Stimulated activated CD4-positive, alpha-beta T cell treated with anti-CD3 and anti-CD28 coated beads, TNF-alpha, amount 100 ng/mL, for 4 hours (primary cell): Measurements from ENCODE around the gene MED10.

ENCODE experiments used
- DNase-seq, 3 experiments: peaks; one replicate each; pipeline ENCODE4 v3.0.0-alpha.2; 2020; ENCODE audit warnings: low read depth in 3 of 3

Gene MED10

DNA sequence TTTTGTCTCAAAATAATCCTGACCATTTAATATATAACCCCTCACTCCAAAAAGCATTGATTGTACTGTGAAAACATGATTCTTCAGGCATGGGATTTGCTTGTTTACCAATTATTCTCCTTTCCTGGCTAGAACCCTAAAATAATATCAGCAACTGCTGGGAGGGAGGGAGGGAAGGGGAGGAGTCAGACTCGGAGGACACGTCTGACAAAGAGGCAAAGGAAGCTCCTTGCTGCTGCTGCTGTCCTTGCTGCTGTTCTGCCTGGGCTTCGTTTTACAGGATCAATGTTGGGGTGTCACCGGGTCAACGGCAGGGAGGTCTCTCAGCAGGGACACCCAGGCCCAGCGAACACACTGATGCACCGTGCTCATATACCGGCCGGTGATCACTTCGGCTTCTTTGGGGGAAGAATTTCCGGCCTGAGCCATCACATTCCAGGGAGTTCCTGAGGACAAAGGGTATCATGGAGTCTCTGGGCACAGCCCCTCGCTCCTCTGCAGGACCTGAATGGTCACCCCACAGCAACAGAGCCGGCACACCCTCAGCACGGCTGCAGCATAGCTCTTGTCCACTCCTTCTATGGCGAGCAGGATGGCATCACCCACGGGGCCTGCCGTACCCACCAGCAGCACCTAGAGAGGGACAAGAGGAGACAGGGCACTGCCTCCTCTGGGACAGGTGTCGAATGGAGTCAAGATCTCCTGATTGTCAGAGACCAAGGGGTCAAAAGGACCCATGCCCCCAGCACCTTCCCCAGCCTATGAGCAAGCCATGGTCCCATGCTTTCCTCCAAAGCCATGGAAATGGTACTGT, 27.9 kb downstream of the MED10 start:
- DNase-seq: no peak

DNA sequence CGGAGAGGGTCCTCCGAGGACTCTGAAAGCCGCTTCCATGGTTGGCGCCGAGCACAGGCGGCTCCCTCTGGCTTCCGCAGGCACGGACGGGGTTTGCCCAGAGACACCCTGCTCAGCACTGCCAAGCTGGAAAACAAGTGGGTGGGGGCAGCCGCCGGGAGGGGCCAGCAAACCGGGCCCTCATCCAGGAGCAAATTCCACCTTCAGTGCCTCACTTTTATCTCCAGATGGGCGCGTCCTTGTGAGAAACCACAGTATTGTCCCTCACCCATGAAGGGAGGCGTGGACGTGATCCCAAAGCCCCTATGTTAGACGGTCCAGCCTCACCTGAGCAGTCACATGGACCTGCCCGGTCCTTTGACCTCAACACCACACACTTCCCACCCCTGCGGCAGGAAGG, 29.0 kb downstream of the MED10 start:
- DNase-seq: no peak

DNA sequence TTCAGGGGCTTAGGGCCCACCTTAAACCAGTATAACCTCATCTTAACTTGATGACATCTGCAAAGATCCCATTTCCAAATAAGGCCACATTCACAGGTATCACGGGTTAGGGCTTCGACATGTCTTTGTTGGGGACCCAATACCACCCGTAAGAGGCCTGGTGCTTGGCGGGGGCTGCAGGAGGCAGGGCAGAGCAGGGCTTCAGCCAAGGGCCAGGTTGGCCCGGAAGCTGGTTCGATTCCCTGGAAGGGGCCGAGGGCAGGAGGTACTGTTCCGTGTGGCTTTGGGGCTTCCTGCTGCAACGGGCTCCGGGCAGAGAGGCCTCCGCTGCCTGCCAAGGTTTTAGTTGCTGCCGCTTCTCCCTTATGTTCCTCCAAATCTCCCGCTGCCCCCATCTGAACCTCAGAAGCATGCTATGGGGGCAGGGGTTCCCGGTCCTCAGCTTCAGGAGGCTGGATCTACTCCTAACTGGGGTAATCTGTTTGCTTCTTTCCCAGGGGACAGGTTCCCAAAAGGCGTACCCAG, 29.8 kb downstream of the MED10 start:
- no peak for DNase-seq

DNA sequence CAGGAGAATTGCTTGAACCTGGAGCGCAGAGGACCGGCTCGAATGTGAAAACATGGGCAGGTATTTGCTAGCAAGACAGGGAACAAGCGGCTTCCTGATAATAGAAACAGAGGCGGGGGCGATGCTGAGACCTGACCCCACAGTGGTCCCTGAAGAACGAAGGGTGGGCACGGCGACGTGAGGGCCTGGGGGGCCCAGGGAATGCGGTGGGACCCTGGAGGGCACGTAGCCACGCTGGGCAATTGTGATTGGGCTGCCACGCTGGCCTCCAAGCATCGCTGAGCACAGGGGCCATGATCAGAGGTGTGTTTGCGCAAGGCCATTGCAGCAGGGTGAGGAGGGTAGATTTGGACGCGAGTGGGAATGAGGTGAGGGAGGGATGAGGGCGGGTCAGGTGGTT, 30.7 kb downstream of the MED10 start:
- DNase-seq: no peak

DNA sequence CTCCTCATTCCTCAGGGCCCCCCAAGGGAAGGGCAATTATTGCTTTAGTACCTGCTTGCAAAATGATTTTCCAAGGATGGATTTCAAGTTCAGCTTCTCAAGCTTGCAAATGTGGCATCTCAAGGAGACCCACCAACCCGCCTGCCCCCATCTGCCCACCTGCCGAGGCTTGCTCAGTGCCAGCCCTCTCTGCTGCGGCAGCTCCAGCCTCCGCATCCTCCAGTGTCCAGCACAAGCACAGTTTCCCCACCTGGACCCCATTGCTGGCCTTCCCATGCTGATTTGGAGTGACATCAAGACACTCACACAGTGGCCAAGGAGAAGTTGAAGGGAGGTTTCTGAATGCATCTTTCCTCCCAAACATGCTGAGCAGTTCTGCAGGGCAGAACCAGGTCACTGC, 31.2 kb downstream of the MED10 start:
- no peak for DNase-seq

DNA sequence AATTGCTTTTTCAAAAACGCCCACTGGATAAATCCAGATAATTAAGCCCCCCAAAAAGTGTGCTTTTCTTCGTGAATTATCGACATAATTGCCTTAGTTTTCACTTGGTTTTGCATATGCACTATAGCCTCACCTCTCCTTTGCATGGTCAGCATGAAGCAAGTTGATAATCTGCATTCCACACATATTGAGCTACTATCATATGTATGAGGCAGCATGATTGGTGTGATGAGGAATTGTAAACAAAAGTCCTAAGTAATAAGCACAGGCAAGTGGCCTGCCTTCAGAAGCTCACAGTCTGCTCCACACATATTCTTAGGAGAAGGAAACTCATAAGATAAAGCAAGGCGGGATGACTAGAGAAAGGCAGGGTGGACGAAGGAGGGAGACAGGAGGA, 33.8 kb downstream of the MED10 start:
- DNase-seq: no peak

DNA sequence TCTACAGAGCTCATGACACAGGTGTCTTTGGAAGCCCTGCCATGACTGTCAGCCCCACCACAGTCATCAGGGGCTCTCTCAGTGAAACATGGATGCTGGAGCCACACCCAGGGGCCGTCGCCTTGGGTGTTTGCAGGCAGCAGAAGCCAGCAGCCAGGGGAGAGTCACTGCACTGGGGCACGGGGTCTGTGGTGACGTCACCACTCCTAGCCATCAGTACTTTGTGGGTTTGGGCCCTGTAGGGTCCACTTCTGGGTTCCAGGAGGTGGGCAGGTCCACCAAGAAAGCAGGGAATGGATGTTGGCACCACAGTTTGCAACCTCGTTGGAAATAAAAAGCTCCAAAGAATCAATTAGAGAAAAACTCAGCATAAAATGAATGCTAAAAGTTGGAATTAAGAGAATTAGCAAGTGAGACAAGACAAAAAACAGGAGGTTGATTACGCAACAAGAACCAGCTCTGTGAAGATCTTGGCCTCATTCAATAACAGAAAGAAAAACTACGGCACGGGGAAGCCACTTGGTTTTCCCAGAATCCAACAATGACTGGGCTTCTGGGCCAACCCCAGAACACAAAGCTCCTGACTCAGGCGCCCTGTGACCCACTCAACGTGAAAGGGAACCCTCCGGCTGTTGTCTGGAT, 34.3 kb downstream of the MED10 start:
- DNase-seq: no peak

DNA sequence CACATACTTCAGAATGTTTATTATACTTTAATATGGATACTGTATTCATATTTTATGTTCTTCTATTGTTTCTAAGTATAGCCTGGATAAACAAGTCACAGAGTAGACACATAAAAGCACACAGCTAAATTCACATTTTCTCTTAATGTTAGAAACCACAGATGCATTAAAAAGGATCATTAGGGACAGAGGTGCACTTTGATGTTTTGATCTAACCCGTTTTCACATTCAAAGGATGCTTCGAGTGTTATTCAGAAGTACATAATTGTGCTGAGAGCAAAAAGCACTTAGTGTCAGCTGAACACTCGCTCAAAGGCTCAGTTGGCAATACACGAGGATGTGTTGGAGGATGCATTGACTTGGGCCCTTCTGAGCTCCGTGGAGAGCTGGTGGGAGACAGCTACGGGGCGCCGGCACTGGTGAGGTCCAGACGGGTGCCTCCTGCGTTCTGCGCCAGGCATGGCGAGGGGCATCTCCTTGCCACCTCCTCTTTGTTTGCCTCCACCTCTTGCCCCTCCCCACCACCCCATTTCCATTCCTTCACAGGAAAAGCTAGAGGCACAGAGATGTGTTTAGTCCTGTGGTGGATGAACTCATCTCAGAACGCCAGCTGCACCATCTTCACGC, 35.5 kb downstream of the MED10 start:
- no peak for DNase-seq

DNA sequence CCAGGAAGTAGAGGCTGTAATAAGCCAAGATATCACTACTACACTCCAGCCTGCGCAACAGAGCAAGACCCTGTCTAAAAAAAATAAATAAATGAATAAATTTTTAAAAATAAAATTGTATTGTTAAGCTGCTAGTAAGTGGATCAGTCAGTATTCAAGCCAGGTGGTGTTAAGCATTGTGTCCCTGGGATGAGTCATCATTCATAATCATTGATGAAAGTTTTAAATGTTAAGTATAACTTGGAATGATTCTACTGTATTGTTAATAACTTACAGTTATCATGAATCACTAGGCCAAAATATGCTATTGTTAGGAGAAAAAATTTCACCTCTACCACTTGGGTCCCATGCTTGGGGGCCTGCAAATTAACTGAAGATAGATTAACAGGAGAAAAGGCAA, 38.2 kb downstream of the MED10 start:
- DNase-seq: no peak

DNA sequence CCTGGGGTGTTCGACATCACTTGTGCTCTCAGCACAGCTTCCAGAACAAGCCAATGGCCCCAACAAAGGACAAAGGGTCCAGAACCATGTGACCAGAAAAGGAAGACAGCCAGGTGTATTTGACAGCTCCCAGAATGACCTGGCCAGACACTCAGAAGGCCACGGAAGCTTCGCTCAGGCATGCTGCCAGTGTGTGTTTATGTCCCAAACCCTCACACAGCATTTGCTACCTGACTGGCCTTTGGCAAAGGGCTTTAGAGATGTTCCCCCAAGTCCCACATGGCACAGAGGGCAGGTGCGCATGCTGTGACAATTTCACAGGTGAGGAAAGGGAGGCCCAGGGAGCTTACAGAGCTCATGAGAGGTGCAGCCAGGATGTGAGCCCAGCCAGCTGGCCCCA, 39.5 kb downstream of the MED10 start:
- no peak for DNase-seq

DNA sequence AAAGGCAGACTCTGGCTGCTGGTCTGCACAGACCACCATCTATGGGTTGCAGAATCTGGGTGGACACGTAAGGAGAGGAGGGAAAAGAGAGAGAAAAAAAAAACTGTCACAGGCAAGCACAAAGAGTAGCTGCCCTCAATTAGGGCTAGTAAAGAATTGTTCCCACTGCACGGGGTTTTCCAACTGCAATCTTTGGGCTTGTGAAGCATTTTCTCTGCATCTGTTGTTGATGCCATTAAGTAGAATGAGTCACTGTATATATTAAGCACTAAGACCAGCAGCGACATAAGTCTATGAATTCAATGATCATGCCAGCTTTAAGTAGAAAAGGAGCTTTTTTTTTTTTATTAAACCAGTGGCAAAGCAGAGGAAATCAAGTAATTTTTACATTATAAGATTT, 40.2 kb downstream of the MED10 start:
- DNase-seq: no peak

DNA sequence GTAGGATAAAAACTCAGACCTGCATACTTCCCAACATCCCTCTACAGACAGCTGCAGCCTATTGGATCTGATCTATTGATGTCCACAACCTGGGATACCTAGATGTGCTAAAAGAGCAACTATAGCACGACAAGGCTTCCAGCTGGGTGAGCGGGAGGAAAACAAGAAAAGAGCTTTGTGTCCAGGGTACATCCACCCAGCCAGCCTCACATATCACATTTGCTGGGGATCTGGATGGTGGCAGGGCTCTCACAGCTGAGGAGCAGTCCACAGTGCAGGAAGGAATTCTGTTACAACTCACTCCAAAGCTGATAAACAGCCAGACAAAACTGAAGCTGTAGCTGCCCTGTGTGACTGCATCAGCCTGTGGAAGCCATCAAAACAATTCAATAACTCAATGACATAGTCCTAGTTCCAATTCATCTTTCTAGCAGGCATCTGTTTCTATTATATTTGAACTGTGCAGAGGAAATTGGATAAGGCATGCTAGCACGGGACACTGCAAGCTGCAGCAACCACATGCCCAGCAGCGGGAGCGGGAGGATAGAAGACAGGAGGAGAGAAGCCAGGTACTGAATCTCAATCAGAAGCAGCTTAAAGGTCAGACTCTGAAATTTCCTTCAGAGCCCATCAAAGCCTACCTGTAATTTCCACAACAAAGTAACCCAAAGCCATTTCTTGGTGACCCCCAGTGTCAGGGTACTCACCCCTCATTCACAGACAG, 45.0 kb downstream of the MED10 start:
- no peak for DNase-seq

DNA sequence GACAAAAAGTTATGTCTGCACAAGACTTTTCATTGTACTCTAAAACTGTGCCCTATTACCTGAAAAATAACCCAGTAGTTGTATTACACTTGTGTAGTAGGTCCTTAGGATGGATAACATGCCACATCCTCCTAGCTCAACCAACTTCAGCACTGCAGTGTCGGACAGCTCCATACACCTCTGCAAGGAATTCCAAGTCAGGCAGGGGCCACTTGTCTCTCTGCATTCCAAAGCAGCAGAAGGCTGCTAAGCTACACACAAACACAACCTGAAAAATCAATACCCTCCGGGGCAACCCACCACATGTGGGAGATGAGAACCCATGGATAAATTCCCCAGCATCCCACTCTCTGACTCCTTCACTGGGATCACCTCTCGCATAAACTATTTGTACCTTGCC, 50.2 kb downstream of the MED10 start:
- DNase-seq: no peak

DNA sequence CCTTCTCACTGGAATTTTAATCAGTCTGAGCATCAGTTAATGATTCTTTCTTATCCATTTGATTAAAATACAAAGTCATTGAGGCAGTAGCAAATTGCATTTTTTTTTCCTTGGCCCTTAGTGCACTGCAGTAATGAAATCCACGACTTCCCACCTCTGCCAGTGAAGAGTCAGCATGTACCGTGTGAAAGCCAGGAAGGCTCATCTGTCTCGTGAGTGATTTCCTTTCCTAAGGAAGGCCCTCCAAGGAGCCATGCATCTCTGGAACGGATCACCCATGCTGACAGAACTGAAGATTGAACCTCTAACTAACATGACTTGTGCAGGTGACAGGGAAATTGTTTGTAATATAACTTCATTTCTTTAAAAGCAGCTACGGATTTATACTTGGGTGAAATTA, 51.6 kb downstream of the MED10 start:
- DNase-seq: no peak

DNA sequence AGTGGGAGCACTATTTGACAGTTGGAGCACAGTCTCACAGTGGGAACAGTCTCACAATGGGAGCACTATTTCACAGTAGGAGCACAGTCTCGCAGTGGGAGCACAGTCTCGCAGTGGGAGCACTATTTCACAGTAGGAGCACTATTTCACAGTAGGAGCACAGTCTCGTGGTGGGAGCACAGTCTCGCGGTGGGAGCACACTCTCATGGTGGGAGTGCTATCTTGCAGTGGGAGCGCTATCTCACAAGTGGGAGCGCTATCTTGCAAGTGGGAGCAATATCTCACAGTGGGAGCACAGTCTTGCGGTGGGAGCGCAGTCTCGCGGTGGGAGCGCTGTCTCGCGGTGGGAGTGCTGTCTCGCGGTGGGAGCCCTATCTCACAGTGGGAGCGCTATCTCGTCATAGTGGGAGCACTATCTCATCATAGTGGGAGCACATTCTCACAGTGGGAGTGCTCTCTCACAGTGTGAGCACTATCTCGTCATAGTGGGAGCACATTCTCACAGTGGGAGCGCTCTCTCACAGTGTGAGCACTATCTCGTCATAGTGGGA, 56.1 kb downstream of the MED10 start:
- no peak for DNase-seq
